ENCODE results near the gene CLASRP. TPM values are rescaled to one million over a fixed set of nuclear protein-coding genes. Genes with fewer than 3 reads are reported as not detected.

Gene CLASRP
- total RNA-seq, 1 donor from 2014 or later: 58.1 TPM

- no peak for DNase-seq (ENCODE audit: low read depth)
- H3K4me3 ChIP-seq (ENCODE audit: low read depth, low read length): no peak overlapping the region
- no peak for TF ChIP-seq CTCF (conservative IDR thresholded peaks at IDR 0.05; ENCODE audit: low read depth, low read length)
These were observed 10.4 kb downstream of the CLASRP start for GRCh38 chr19:45049073-45049736.

GRCh38 chr19:45050036-45050435 is 11.2 kb downstream of the CLASRP start:
- no peak overlapping the region for H3K4me3 ChIP-seq (ENCODE audit: low read depth, low read length)
- no peak for DNase-seq (ENCODE audit: low read depth)
- no peak for TF ChIP-seq CTCF (conservative IDR thresholded peaks at IDR 0.05; ENCODE audit: low read depth, low read length)

- no peak overlapping the region for H3K4me3 ChIP-seq (ENCODE audit: low read depth, low read length)
- TF ChIP-seq CTCF (conservative IDR thresholded peaks at IDR 0.05; ENCODE audit: low read depth, low read length): no peak
- DNase-seq (ENCODE audit: low read depth): no peak
These were observed 13.2 kb downstream of the CLASRP start for GRCh38 chr19:45051929-45052579.

- TF ChIP-seq CTCF (conservative IDR thresholded peaks at IDR 0.05; ENCODE audit: low read depth, low read length): no peak
- H3K4me3 ChIP-seq (ENCODE audit: low read depth, low read length): no peak overlapping the region
- no peak for DNase-seq (ENCODE audit: low read depth)
These were observed 18.0 kb downstream of the CLASRP start for GRCh38 chr19:45056831-45057230.

- no peak for TF ChIP-seq CTCF (conservative IDR thresholded peaks at IDR 0.05; ENCODE audit: low read depth, low read length)
- H3K4me3 ChIP-seq (ENCODE audit: low read depth, low read length): no peak overlapping the region
- DNase-seq (ENCODE audit: low read depth): no peak
These were observed 18.6 kb downstream of the CLASRP start for GRCh38 chr19:45057444-45057843.

- no peak overlapping the region for H3K4me3 ChIP-seq (ENCODE audit: low read depth, low read length)
- no peak for DNase-seq (ENCODE audit: low read depth)
- no peak for TF ChIP-seq CTCF (conservative IDR thresholded peaks at IDR 0.05; ENCODE audit: low read depth, low read length)
These were observed 19.8 kb downstream of the CLASRP start for GRCh38 chr19:45058622-45059159.

Measured in epithelial cell of proximal tubule (primary cell).